Endodermal cell (in vitro differentiated cells): ENCODE results near the gene COP1. TPM values are rescaled to one million over a fixed set of nuclear protein-coding genes. Genes with fewer than 3 reads are reported as not detected.
A peak's percentile ranks its signal among the peaks of the same experiment; 100 is the strongest.

Experiments used
- DNase-seq: peaks from one replicate; pipeline ENCODE4 v3.0.0-alpha.2; 2017
- H3K27ac ChIP-seq: 2 replicates; pipeline ENCODE4 v1.5.1; 2013; ENCODE audit warnings: mild to moderate bottlenecking, low read depth, low read length, moderate library complexity
- H3K27me3 ChIP-seq: 2 replicates; pipeline ENCODE4 v1.6.1; 2013; ENCODE audit warnings: mild to moderate bottlenecking, low read length, moderate library complexity; ENCODE audit not compliant: insufficient read depth, control insufficient read depth, poor library complexity, severe bottlenecking
- H3K36me3 ChIP-seq: 2 replicates; pipeline ENCODE4 v1.7.0; 2013; ENCODE audit warnings: mild to moderate bottlenecking, low read length, moderate library complexity; ENCODE audit not compliant: control insufficient read depth, insufficient read depth
- H3K4me1 ChIP-seq: one replicate; pipeline ENCODE4 v1.7.0; 2013; ENCODE audit warnings: low read length; ENCODE audit not compliant: control insufficient read depth, insufficient read depth
- H3K4me3 ChIP-seq: 2 replicates; pipeline ENCODE4 v1.5.1; 2013; ENCODE audit warnings: mild to moderate bottlenecking, low read length, moderate library complexity
- H3K9ac ChIP-seq: 2 replicates; pipeline ENCODE4 v1.6.1; 2013; ENCODE audit warnings: mild to moderate bottlenecking, low read length, moderate library complexity; ENCODE audit not compliant: poor library complexity, severe bottlenecking; ENCODE audit errors: extremely low read depth
- H3K9me3 ChIP-seq: 2 replicates; pipeline ENCODE4 v1.6.1; 2013; ENCODE audit warnings: mild to moderate bottlenecking, low read length, moderate library complexity; ENCODE audit not compliant: control insufficient read depth
- H3K27ac Mint-ChIP-seq: 2 replicates; pipeline ENCODE4 v1.8.0; 2020; ENCODE audit warnings: mixed read lengths
- H3K27me3 Mint-ChIP-seq: 2 replicates; pipeline ENCODE4 v1.8.0; 2021; ENCODE audit warnings: mild to moderate bottlenecking, mixed read lengths; ENCODE audit not compliant: insufficient read depth
- H3K36me3 Mint-ChIP-seq: 2 replicates; pipeline ENCODE4 v1.8.0; 2020; ENCODE audit warnings: low read depth, mixed read lengths
- H3K4me1 Mint-ChIP-seq: 2 replicates; pipeline ENCODE4 v1.8.0; 2020; ENCODE audit warnings: mixed read lengths
- H3K4me3 Mint-ChIP-seq: 2 replicates; pipeline ENCODE4 v1.8.0; 2020; ENCODE audit warnings: mild to moderate bottlenecking, moderate library complexity, mixed read lengths
- H3K9me3 Mint-ChIP-seq: 2 replicates; pipeline ENCODE4 v1.8.0; 2020; ENCODE audit warnings: mild to moderate bottlenecking, mixed read lengths
- CTCF ChIP-seq: fragments of 200-600 bp; sonication (generic); conservative IDR thresholded peaks from 2 replicates; pipeline ENCODE4 v1.5.0; 2021; ENCODE audit warnings: antibody characterized with exemption, mild to moderate bottlenecking
- WGBS, 2 experiments: methylation state at CpG; one replicate each; pipeline versions ENCODE4 v1.1.5 to v1.1.7; 2013; ENCODE audit warnings: missing lambda C conversion rate in 2 of 2, mixed read lengths in 1 of 2; ENCODE audit not compliant: insufficient coverage in 1 of 2, insufficient read length in 1 of 2; 5-methylcytosine and 5-hydroxymethylcytosine counted together
- total RNA-seq, 2 donors: library from RNA; stranded (reverse); fragmentation: NEBNext Ultra II Directional in 1 of 2; extraction: Animal tissue kit (Norgen Biotek cat#: 25700) in 1 of 2; gene quantifications; 2 replicates in 1 of 2; 3 replicates in 1 of 2; pipeline ENCODE4 v1.2.1, GENCODE V29; 2021

Gene COP1
- total RNA-seq, 2 donors from 2014 or later = 70.1 to 70.6 TPM

- no peak for DNase-seq
- no peaks in the 10 kb centered on the region for H3K27me3 Mint-ChIP-seq
Observed at GRCh38 chr1:176149939-176150807, 56.9 kb downstream of the COP1 start.

GRCh38 chr1:176144526-176144925, 62.6 kb downstream of the COP1 start:
- Mint-ChIP-seq H3K27me3 (no peaks in the 10 kb centered on the region), H3K27ac (no peak overlapping the region), H3K4me1 (peaks cover 5% of the 10 kb centered on the region), H3K4me3 (no peak overlapping the region), H3K36me3 (peaks cover 51% of the 10 kb centered on the region), H3K9me3 (peaks cover 3% of the 10 kb centered on the region)
- Histone ChIP-seq H3K36me3 (peaks cover 37% of the 10 kb centered on the region), H3K4me1 (no peaks in the 10 kb centered on the region), H3K9ac (no peak overlapping the region), H3K9me3 (peaks cover 14% of the 10 kb centered on the region), H3K4me3 (no peak overlapping the region), H3K27me3 (no peaks in the 10 kb centered on the region), H3K27ac (no peak overlapping the region)
- DNase-seq = no peak
- TF ChIP-seq CTCF = no peak
- 97% methylated on average over 1 of the region's 2 CpGs; no CpG with 5 or more reads in 1 of the 2 experiments for WGBS, 2 experiments

More at GRCh38 chr1:176149939-176150807, 56.9 kb downstream of the COP1 start:
- Histone ChIP-seq H3K4me3 (peak overlapping the region; percentile 31), H3K4me1 (no peaks in the 10 kb centered on the region), H3K36me3 (peaks cover 31% of the 10 kb centered on the region), H3K9ac (no peak overlapping the region), H3K27me3 (no peaks in the 10 kb centered on the region), H3K27ac (no peak overlapping the region), H3K9me3 (peaks cover 13% of the 10 kb centered on the region)
- TF ChIP-seq CTCF = no peak
- Mint-ChIP-seq H3K4me1 (peaks cover 23% of the 10 kb centered on the region), H3K4me3 (peak overlapping the region; percentile 35), H3K36me3 (peaks cover 47% of the 10 kb centered on the region), H3K9me3 (peaks cover 3% of the 10 kb centered on the region), H3K27ac (peak overlapping the region; percentile 75)
- WGBS, 2 experiments = 62 to 83% methylated on average over 1 to 4 of the region's 4 CpGs

GRCh38 chr1:176142973-176143372, 64.1 kb downstream of the COP1 start:
- 80% methylated on average over 3 of the region's 3 CpGs; no CpG with 5 or more reads in 1 of the 2 experiments for WGBS, 2 experiments
- Mint-ChIP-seq H3K36me3 (peaks cover 54% of the 10 kb centered on the region), H3K27me3 (no peaks in the 10 kb centered on the region), H3K4me1 (peaks cover 7% of the 10 kb centered on the region), H3K27ac (no peak overlapping the region), H3K9me3 (peaks cover 3% of the 10 kb centered on the region), H3K4me3 (no peak overlapping the region)
- H3K36me3 ChIP-seq = peaks cover 36% of the 10 kb centered on the region
- H3K4me1 ChIP-seq = no peaks in the 10 kb centered on the region
- H3K9ac ChIP-seq = no peak overlapping the region
- H3K27ac ChIP-seq = no peak overlapping the region
- DNase-seq = no peak
- H3K27me3 ChIP-seq = no peaks in the 10 kb centered on the region
- TF ChIP-seq CTCF = no peak
- no peak overlapping the region for H3K4me3 ChIP-seq
- H3K9me3 ChIP-seq = peaks cover 14% of the 10 kb centered on the region
